HG03095 (cell line): ENCODE results near the gene DAB2.
"Not testable (repeated sequence)": the region's sequence is repeated elsewhere in the genome, so short reads cannot be mapped to it uniquely, and the experiment has no call there.

Source experiments
- ATAC-seq: cut with Tn5 transposase; IDR thresholded peaks from one replicate; pipeline ENCODE4 v1.9.1; 2021; ENCODE audit warnings: moderate library complexity; ENCODE audit not compliant: unreplicated experiment

DAB2 gene

DNA sequence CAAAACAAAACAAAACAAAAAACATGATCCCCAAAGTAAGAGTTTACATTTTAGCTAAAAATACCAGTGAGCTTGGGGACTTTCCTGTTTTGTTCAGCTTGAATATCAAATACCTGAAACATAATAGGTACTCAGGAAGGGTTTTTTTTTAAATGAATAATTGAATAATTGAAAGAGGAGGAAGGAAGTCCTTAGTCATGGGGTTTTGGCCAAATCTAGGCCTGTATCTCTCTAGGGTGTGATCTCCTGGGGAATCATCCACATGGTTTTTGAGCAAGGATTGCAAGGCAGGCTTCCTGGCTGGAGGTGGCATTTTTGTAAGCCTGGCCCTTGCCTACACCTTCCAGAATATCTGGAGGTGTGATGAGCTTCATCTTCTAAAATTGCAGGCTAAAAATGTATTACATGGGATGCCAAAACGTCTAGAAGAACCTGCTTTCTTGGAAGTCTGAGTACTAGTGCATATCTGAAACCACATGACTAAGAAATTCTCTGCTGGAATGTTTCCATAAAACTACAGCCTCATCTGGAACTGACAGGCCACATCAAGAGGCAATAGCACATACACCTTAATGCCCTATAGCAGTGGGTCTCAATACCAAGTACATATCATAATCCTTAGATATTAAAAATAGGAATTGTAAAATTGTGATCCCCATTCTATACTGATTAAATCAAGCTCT lies 70.9 kb downstream of the DAB2 start:
- ATAC-seq: no peak

DNA sequence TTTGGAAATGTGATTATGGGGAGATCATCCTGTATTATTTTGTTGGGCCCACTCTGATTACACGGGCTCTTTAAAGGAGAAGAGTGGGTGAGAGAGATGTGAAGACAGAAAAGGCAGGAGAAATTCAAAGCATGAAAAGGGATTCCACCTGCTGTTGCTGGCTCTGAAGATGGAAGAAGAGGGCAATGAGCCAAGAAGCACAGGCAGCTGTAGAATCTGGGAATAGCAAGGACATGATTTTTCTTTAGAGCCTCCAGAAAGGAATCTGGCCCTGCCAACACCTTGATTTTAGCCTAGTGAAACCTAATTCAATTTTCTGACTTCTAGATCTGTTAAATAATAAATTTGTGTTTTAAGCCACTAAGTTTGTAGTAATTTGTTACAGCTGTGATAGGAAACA lies 71.8 kb downstream of the DAB2 start:
- no peak for ATAC-seq

- no peak for ATAC-seq
Observed at GRCh38 chr5:39352170-39352569, 72.6 kb downstream of the DAB2 start.

- ATAC-seq: no peak
Observed at GRCh38 chr5:39349484-39349883, 75.3 kb downstream of the DAB2 start.

DNA sequence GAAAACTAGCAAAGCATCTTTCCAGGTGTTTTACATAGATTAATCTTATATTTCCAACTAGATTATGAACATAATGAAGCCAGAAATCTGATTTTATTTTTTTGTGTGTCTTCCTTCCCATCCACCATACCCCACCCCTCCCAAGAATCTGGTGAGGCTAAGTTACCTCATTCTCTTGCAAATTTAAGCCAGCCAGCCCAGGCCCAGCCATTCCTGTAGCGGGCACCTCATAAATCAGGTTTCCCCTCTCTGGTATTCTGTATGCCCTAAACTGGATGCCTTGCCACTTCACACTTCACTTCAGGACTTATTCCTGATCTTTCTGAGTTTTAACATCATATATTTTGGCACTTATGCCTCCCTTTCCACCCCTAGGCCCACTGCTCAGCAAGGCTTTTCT lies 82.3 kb downstream of the DAB2 start:
- no peak for ATAC-seq

GRCh38 chr5:39341896-39342295 lies 82.9 kb downstream of the DAB2 start:
- ATAC-seq: no peak

GRCh38 chr5:39340506-39340905 lies 84.3 kb downstream of the DAB2 start:
- ATAC-seq: no peak

GRCh38 chr5:39337252-39337915 lies 87.4 kb downstream of the DAB2 start:
- no peak for ATAC-seq

GRCh38 chr5:39334296-39334695 lies 90.5 kb downstream of the DAB2 start:
- not testable (repeated sequence) for ATAC-seq

GRCh38 chr5:39333104-39333503 lies 91.7 kb downstream of the DAB2 start:
- no peak for ATAC-seq

DNA sequence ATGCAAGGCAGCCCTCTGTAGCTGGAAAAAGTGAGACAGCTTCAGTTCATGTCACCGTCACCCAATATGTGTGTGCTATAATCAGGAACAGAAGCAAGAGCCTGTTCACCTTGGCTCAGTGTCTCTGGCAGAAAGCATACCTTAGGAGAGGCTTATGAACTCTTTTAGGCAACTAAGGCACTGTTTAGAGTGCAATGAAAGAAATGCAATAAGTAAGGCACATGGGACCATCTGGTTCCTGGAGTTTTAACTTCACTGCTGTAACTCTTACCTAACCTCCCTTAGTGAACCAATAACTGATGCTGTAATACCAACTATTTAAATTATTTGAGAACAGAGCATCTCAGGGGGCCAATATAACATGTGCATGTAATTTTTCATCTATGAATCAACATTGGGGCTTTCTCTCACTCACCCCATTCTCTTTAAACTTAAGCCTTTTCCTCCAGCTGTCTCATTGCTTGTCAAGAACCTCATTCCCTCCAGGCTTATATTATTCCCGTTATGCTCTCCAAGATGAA lies 92.9 kb downstream of the DAB2 start:
- ATAC-seq: no peak

DNA sequence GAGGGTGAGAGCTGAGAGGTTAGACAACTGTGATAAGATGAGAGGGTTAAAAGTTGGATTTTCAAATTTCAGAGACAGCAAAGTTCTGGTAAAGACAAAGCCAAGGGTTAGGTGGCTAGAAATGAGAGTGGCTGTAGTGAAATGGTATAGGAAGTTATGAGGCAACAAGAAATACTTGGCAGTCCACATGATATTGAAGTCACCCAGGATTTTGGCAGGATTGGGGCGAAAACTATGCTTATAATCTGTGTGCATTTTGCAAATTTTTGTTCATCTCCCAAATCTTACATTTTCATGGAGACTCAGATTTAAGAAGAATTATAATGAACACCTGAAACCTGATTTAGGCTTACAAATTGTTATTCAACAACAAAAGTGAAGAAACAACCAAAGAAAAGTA lies 96.0 kb downstream of the DAB2 start:
- no peak for ATAC-seq

DNA sequence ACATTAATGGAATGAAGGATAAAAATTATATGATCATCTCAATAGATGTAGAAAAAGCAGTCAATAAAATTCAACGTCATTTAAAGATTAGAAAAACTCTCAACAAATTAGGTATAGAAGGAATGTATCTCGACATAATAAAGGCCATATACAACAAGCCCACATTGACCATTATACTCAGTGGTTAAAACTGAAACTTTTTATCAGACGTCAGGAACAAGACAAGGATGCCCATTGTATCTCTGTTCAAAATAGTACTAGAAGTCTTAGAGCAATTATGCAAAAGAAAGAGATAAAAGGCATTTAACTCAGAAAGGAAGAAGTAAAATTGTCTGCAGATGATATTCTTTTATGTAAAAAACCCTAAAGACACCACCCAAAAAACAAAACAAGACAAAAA lies 101.2 kb downstream of the DAB2 start:
- ATAC-seq: no peak
